GM21390 (cell line): ENCODE measurements around the gene MORN1.
"Not testable (repeated sequence)": the region's sequence is repeated elsewhere in the genome, so short reads cannot be mapped to it uniquely, and the experiment has no call there.

Source experiments
- ATAC-seq: cut with Tn5 transposase; IDR thresholded peaks from one replicate; pipeline ENCODE4 v1.9.1; 2021; ENCODE audit not compliant: unreplicated experiment

The MORN1 gene

GRCh38 chr1:2296211-2296610 lies 95.1 kb downstream of the MORN1 start:
- ATAC-seq = not testable (repeated sequence)

- ATAC-seq = no peak
Observed at GRCh38 chr1:2295526-2295925, 95.8 kb downstream of the MORN1 start.

GRCh38 chr1:2294725-2295078 lies 96.7 kb downstream of the MORN1 start:
- no peak for ATAC-seq

- ATAC-seq = no peak
Observed at GRCh38 chr1:2294033-2294724, 97.2 kb downstream of the MORN1 start.

GRCh38 chr1:2292725-2293450 lies 98.5 kb downstream of the MORN1 start:
- no peak for ATAC-seq

GRCh38 chr1:2291577-2291976 lies 99.8 kb downstream of the MORN1 start:
- no peak for ATAC-seq

- ATAC-seq = peak; percentile 59
Observed at GRCh38 chr1:2290595-2291510, 100.5 kb downstream of the MORN1 start.

GRCh38 chr1:2290171-2290578 lies 101.2 kb downstream of the MORN1 start:
- ATAC-seq = no peak

GRCh38 chr1:2289607-2290006 lies 101.7 kb downstream of the MORN1 start:
- no peak for ATAC-seq

GRCh38 chr1:2288816-2289536 lies 102.4 kb downstream of the MORN1 start:
- ATAC-seq = no peak

GRCh38 chr1:2288311-2288710 lies 103.0 kb downstream of the MORN1 start:
- no peak for ATAC-seq

- ATAC-seq = no peak
Observed at GRCh38 chr1:2287649-2288048, 103.7 kb downstream of the MORN1 start.

GRCh38 chr1:2286923-2287322 lies 104.4 kb downstream of the MORN1 start:
- ATAC-seq = no peak

- no peak for ATAC-seq
Observed at GRCh38 chr1:2284932-2285331, 106.4 kb downstream of the MORN1 start.

GRCh38 chr1:2283991-2284895 lies 107.1 kb downstream of the MORN1 start:
- no peak for ATAC-seq

- no peak for ATAC-seq
Observed at GRCh38 chr1:2283371-2283990, 107.9 kb downstream of the MORN1 start.

GRCh38 chr1:2282556-2283270 lies 108.6 kb downstream of the MORN1 start:
- no peak for ATAC-seq

- no peak for ATAC-seq
Observed at GRCh38 chr1:2279817-2280216, 111.5 kb downstream of the MORN1 start.

GRCh38 chr1:2279210-2279639 lies 112.1 kb downstream of the MORN1 start:
- ATAC-seq = no peak
